BE2C (cell line): ENCODE measurements around the gene SAMD10.

Experiments used
- DNase-seq: peaks from one replicate; pipeline ENCODE4 v3.0.0-alpha.2; 2020
- H3K27me3 ChIP-seq: fragments of 250-450 bp; sonication (Bioruptor Pico); 2 replicates; pipeline ENCODE4 v1.5.1; 2020; ENCODE audit warnings: mild to moderate bottlenecking
- H3K36me3 ChIP-seq: fragments of 250-450 bp; sonication (Bioruptor Pico); 2 replicates; pipeline ENCODE4 v1.5.1; 2020; ENCODE audit warnings: mild to moderate bottlenecking
- H3K4me1 ChIP-seq: fragments of 250-450 bp; sonication (Bioruptor Pico); 2 replicates; pipeline ENCODE4 v1.5.1; 2020
- H3K4me3 ChIP-seq: 2 replicates; pipeline ENCODE4 v1.5.1; 2011; ENCODE audit warnings: low read depth, low read length
- H3K9me3 ChIP-seq: fragments of 250-450 bp; sonication (Bioruptor Pico); 2 replicates; pipeline ENCODE4 v1.5.1; 2020
- TF ChIP-seq, protein P1 (sequence below): IDR thresholded peaks from 2 replicates; pipeline ENCODE4 v1.5.1; 2012; ENCODE audit warnings: mild to moderate bottlenecking, low read depth, low read length

The SAMD10 gene

DNA sequence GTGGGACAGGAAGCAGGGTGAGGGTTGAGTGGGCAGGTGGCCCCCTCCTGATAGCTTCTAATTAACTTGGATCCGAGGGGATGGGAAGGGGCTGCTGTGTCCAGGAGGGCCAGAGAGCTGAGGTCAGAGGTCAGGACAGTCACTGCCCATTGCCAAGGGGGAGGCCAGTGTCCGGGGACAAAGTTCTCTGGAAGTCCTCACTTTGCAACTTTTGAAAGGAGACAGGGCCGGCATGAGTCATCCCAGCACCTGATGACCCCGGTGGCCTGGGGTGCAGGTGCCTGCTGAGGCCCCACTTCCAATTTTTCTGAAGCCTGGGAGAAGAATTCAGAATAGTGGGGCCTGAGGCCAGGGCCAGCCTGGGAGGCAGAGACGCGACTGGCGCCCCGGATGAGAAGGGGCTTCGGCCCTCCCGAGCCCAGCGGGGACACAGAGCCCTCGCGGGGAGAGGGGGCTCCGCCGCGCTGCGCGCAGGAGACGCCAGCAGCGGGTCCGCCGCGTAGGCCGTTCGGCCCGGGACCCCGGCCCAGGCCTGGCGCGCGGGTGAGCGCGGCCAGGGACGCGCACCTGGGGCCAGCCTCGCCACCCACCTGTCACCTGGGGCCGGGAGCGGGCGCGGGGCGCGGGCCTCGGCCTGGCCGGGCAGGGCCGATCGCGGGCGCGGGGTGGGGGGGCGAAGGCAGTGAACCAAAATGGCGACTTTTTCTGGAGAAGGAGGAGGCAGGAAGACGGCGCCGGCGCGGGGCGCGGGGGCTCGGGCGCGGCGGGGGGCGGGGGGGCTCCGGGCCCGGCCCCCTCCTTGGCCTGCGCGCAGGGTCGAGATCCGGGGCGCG lies 10.3 kb downstream of the SAMD10 start:
- no peaks in the 10 kb centered on the region for H3K4me1 ChIP-seq
- H3K4me3 ChIP-seq: peak overlapping the region; percentile 74
- H3K9me3 ChIP-seq: no peaks in the 10 kb centered on the region
- DNase-seq: peak; percentile 25
- TF ChIP-seq, protein P1, sequence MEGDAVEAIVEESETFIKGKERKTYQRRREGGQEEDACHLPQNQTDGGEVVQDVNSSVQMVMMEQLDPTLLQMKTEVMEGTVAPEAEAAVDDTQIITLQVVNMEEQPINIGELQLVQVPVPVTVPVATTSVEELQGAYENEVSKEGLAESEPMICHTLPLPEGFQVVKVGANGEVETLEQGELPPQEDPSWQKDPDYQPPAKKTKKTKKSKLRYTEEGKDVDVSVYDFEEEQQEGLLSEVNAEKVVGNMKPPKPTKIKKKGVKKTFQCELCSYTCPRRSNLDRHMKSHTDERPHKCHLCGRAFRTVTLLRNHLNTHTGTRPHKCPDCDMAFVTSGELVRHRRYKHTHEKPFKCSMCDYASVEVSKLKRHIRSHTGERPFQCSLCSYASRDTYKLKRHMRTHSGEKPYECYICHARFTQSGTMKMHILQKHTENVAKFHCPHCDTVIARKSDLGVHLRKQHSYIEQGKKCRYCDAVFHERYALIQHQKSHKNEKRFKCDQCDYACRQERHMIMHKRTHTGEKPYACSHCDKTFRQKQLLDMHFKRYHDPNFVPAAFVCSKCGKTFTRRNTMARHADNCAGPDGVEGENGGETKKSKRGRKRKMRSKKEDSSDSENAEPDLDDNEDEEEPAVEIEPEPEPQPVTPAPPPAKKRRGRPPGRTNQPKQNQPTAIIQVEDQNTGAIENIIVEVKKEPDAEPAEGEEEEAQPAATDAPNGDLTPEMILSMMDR: no peak
- H3K36me3 ChIP-seq: peaks cover 18% of the 10 kb centered on the region
- H3K27me3 ChIP-seq: no peaks in the 10 kb centered on the region

GRCh38 chr20:63968136-63968927 lies 11.1 kb downstream of the SAMD10 start:
- TF ChIP-seq, protein P1: no peak
- no peaks in the 10 kb centered on the region for H3K4me1 ChIP-seq
- no peak for DNase-seq
- peaks cover 26% of the 10 kb centered on the region for H3K36me3 ChIP-seq
- H3K27me3 ChIP-seq: no peaks in the 10 kb centered on the region
- H3K4me3 ChIP-seq: peak overlapping the region; percentile 74
- H3K9me3 ChIP-seq: no peaks in the 10 kb centered on the region

DNA sequence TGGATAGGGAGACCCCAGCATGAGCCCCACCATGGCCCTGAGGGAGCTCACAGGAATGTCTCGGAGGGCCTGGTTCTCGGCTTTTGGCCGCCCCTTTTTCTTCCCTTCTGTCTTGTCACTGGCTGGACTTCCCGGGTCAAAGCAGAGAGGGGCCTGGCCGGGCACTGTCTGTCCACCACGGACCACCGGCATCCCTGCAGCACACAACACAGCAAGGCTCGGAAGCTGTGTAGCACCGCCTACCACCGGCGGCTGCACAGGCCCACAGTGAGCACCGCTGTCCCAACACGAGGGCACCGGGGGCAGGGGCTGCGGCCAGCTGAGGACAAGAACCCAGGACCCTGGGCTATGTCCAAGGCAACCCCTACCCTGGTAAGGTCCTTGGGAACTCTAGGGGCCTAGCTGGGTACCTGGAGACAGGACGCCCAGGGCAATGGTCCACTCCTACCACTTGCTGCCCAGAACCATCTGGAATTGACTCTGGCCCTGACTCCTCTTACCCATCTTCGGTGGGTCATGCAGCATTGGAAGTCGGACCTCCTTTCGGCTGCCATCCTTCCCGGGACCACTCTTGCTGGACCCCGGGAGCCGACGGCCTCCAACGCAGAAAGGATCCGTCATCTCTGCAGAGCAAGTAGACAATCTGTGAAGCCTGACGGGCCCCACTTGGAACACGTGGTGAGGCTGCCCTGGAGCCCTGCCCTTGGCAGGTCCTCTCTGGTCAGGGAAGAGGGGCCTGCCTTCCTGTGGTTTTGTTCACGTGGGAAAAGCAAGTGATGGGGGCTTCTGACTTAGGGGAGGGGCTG lies 11.9 kb downstream of the SAMD10 start:
- Histone ChIP-seq H3K9me3 (no peaks in the 10 kb centered on the region), H3K4me1 (no peaks in the 10 kb centered on the region), H3K27me3 (no peaks in the 10 kb centered on the region), H3K36me3 (peaks cover 33% of the 10 kb centered on the region), H3K4me3 (no peak overlapping the region)
- no peak for DNase-seq
- TF ChIP-seq, protein P1: no peak

DNA sequence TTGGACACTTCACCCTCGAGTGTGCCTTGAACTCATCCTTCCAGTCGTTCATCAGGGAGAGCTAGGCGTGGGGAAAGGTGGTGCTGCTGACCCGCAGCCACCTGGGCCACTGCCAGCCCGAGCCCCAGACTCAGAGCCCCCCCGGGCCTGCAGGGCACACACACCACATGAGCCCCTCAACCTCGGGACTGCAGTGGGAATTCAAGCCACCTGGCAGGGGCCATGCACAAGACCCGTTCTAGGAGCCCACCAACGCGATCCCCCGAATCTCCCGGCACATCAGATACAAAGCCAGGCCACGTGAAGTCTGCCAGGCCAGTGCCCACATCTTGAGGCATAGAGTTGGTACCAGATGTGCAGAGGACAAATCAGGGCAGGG lies 12.5 kb downstream of the SAMD10 start:
- Histone ChIP-seq H3K4me3 (no peak overlapping the region), H3K9me3 (no peaks in the 10 kb centered on the region), H3K27me3 (no peaks in the 10 kb centered on the region), H3K36me3 (peaks cover 39% of the 10 kb centered on the region), H3K4me1 (no peaks in the 10 kb centered on the region)
- TF ChIP-seq, protein P1: no peak
- DNase-seq: no peak

- no peak overlapping the region for H3K4me3 ChIP-seq
- H3K36me3 ChIP-seq: peaks cover 44% of the 10 kb centered on the region
- no peaks in the 10 kb centered on the region for H3K9me3 ChIP-seq
- no peaks in the 10 kb centered on the region for H3K4me1 ChIP-seq
- TF ChIP-seq, protein P1: no peak
- no peaks in the 10 kb centered on the region for H3K27me3 ChIP-seq
- DNase-seq: peak; percentile 6
Observed at GRCh38 chr20:63966172-63966943, 13.1 kb downstream of the SAMD10 start.
